Gastroesophageal sphincter (tissue), 3 donors: ENCODE results near the gene VAPB.

Experiments used
- POLR2A ChIP-seq, 2 donors: fragments of 450-650 bp; IDR thresholded peaks; one replicate each; pipeline ENCODE4 v1.6.1; 2017; ENCODE audit warnings: antibody characterized with exemption in 2 of 2, mild to moderate bottlenecking in 2 of 2, moderate library complexity in 1 of 2
- TF ChIP-seq, protein P1 (sequence below), 4 experiments: fragments of 200-600 bp in 2 of 4; fragments of 450-650 bp in 2 of 4; sonication (generic) in 1 of 4; IDR thresholded peaks; one replicate each; pipeline ENCODE4 v1.5.1; 2017 to 2019; ENCODE audit warnings: antibody characterized with exemption in 4 of 4, mild to moderate bottlenecking in 2 of 4, moderate library complexity in 2 of 4

DNA sequence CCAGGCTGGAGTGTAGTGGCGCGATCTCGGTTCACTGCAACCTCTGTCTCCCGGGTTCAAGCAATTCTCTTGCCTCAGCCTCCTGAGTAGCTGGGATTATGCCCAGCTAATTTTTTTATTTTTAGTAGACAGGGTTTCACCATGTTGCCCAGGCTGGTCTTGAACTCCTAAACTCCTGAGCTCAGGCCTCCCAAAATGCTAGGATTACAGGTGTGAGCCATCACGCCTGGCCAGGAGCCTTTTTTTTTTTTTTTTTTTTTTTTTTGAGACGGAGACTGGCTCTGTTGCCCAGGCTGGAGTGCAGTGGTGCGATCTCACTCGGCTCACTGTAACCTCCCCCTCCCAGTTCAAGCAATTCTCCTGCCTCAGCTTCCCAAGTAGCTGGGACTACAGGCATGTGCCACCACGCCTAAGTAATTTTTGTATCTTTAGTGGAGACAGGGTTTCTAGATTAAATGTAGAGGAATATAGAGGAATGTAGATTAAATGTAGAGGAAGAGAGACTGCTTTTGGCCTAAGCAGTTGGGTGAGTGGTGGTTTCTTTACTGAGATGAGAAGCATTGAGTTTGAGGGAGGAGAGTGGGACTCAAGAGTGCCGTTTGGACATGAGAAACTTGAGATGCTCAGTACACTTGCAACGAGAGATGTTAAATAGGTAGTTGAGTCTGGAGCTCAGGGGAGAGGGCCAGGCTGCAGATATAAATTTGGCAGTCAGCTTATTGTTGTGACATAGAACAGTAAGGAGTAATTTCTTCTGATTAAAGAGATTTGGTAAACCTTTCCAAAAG, 16.7 kb downstream of the VAPB start:
- no peak for TF ChIP-seq POLR2A (IDR thresholded peaks at IDR 0.05)
- TF ChIP-seq, protein P1, sequence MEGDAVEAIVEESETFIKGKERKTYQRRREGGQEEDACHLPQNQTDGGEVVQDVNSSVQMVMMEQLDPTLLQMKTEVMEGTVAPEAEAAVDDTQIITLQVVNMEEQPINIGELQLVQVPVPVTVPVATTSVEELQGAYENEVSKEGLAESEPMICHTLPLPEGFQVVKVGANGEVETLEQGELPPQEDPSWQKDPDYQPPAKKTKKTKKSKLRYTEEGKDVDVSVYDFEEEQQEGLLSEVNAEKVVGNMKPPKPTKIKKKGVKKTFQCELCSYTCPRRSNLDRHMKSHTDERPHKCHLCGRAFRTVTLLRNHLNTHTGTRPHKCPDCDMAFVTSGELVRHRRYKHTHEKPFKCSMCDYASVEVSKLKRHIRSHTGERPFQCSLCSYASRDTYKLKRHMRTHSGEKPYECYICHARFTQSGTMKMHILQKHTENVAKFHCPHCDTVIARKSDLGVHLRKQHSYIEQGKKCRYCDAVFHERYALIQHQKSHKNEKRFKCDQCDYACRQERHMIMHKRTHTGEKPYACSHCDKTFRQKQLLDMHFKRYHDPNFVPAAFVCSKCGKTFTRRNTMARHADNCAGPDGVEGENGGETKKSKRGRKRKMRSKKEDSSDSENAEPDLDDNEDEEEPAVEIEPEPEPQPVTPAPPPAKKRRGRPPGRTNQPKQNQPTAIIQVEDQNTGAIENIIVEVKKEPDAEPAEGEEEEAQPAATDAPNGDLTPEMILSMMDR (IDR thresholded peaks at IDR 0.05): no peak
